Neural crest cell (in vitro differentiated cells): Measurements from ENCODE around the gene MILR1. TPM values are rescaled to one million over a fixed set of nuclear protein-coding genes. Genes with fewer than 3 reads are reported as not detected.

Source experiments
- DNase-seq: peaks from one replicate; pipeline ENCODE4 v3.0.0; 2021; ENCODE audit warnings: low read depth, mixed read lengths, low spot score
- H3K27ac Mint-ChIP-seq: one replicate; pipeline ENCODE4 v1.8.0; 2021; ENCODE audit warnings: mild to moderate bottlenecking, mixed read lengths; ENCODE audit not compliant: unreplicated experiment
- H3K27me3 Mint-ChIP-seq: 2 replicates; pipeline ENCODE4 v1.8.0; 2021; ENCODE audit warnings: low read depth, mild to moderate bottlenecking, mixed read lengths
- H3K36me3 Mint-ChIP-seq: 2 replicates; pipeline ENCODE4 v1.8.0; 2021; ENCODE audit warnings: low read depth, mild to moderate bottlenecking, mixed read lengths
- H3K4me1 Mint-ChIP-seq: 2 replicates; pipeline ENCODE4 v1.8.0; 2021; ENCODE audit warnings: mixed read lengths
- H3K4me3 Mint-ChIP-seq: one replicate; pipeline ENCODE4 v1.8.0; 2021; ENCODE audit warnings: mild to moderate bottlenecking, mixed read lengths
- H3K9me3 Mint-ChIP-seq: 2 replicates; pipeline ENCODE4 v1.8.0; 2021; ENCODE audit warnings: mixed read lengths
- CTCF ChIP-seq: fragments of 200-600 bp; sonication (generic); conservative IDR thresholded peaks from 2 replicates; pipeline ENCODE4 v1.5.0; 2021; ENCODE audit warnings: antibody characterized with exemption, mild to moderate bottlenecking
- total RNA-seq: library from RNA; stranded (reverse); gene quantifications from 2 replicates; pipeline ENCODE4 v1.2.1, GENCODE V29; 2021

MILR1 gene
- total RNA-seq, 1 donor from 2014 or later: not detected

GRCh38 chr17:64500487-64500859 is 51.6 kb downstream of the MILR1 start:
- Mint-ChIP-seq H3K27me3 (peaks cover 34% of the 10 kb centered on the region), H3K4me1 (peaks cover 76% of the 10 kb centered on the region), H3K36me3 (peaks cover 49% of the 10 kb centered on the region), H3K4me3 (peak overlapping the region; percentile 38), H3K9me3 (no peaks in the 10 kb centered on the region), H3K27ac (no peak overlapping the region)
- no peak for TF ChIP-seq CTCF
- DNase-seq: no peak

- no peak overlapping the region for H3K27ac Mint-ChIP-seq
Measured at GRCh38 chr17:64500862-64501765, 52.2 kb downstream of the MILR1 start.

GRCh38 chr17:64502021-64502420 is 53.1 kb downstream of the MILR1 start:
- H3K27ac Mint-ChIP-seq: no peak overlapping the region
- no peaks in the 10 kb centered on the region for H3K9me3 Mint-ChIP-seq
- peak overlapping the region; percentile 100 for H3K4me3 Mint-ChIP-seq
- DNase-seq: no peak
- no peak for TF ChIP-seq CTCF
- peaks cover 38% of the 10 kb centered on the region for H3K27me3 Mint-ChIP-seq
- H3K4me1 Mint-ChIP-seq: peaks cover 71% of the 10 kb centered on the region
- H3K36me3 Mint-ChIP-seq: peaks cover 60% of the 10 kb centered on the region

More at GRCh38 chr17:64500862-64501765, 52.2 kb downstream of the MILR1 start:
- Mint-ChIP-seq H3K27me3 (peaks cover 38% of the 10 kb centered on the region), H3K4me3 (peak overlapping the region; percentile 100), H3K9me3 (no peaks in the 10 kb centered on the region), H3K4me1 (peaks cover 77% of the 10 kb centered on the region), H3K36me3 (peaks cover 54% of the 10 kb centered on the region)
- no peak for DNase-seq
- TF ChIP-seq CTCF: no peak

GRCh38 chr17:64502809-64503208 is 53.9 kb downstream of the MILR1 start:
- Mint-ChIP-seq H3K27me3 (peaks cover 34% of the 10 kb centered on the region), H3K4me3 (peak overlapping the region; percentile 100), H3K9me3 (no peaks in the 10 kb centered on the region), H3K4me1 (peaks cover 69% of the 10 kb centered on the region), H3K27ac (no peak overlapping the region), H3K36me3 (peaks cover 63% of the 10 kb centered on the region)
- TF ChIP-seq CTCF: no peak
- no peak for DNase-seq

GRCh38 chr17:64503341-64503740 is 54.4 kb downstream of the MILR1 start:
- H3K27ac Mint-ChIP-seq: no peak overlapping the region
- H3K36me3 Mint-ChIP-seq: peaks cover 63% of the 10 kb centered on the region
- no peaks in the 10 kb centered on the region for H3K9me3 Mint-ChIP-seq
- no peak for DNase-seq
- H3K4me3 Mint-ChIP-seq: peak overlapping the region; percentile 100
- peaks cover 68% of the 10 kb centered on the region for H3K4me1 Mint-ChIP-seq
- peaks cover 34% of the 10 kb centered on the region for H3K27me3 Mint-ChIP-seq
- no peak for TF ChIP-seq CTCF
